SK-N-SH treated with all-trans-retinoic acid at 6 μM for 48 hours (cell line): Measurements from ENCODE around the gene CRABP1.

ENCODE experiments used
- ATAC-seq: fragments of 200-7000 bp; cut with Tn5 transposase; 3 replicates; pipeline ENCODE4 v1.9.1; 2020; ENCODE audit warnings: mild to moderate bottlenecking, moderate library complexity
- ARNTL ChIP-seq: fragments of 450-650 bp; formaldehyde crosslinking; IDR thresholded peaks from 2 replicates; pipeline ENCODE4 v1.5.0; 2020; ENCODE audit warnings: low read depth, mild to moderate bottlenecking, moderate library complexity, borderline replicate concordance
- BACH2 ChIP-seq: fragments of 250-450 bp; sonication (Bioruptor Pico); IDR thresholded peaks from 2 replicates; pipeline ENCODE4 v1.9.0; 2021; ENCODE audit warnings: mild to moderate bottlenecking, borderline replicate concordance
- CREB5 ChIP-seq: fragments of 250-450 bp; sonication (Bioruptor Pico); IDR thresholded peaks from 2 replicates; pipeline ENCODE4 v1.5.1; 2020; ENCODE audit warnings: low read depth, mild to moderate bottlenecking, moderate library complexity
- CSDC2 ChIP-seq: fragments of 250-450 bp; sonication (Bioruptor Pico); IDR thresholded peaks from 2 replicates; pipeline ENCODE4 v1.5.0; 2020; ENCODE audit warnings: mild to moderate bottlenecking, moderate library complexity
- ESRRG ChIP-seq: fragments of 250-450 bp; sonication (Bioruptor Pico); IDR thresholded peaks from 2 replicates; pipeline ENCODE4 v1.6.1; 2021; ENCODE audit warnings: mild to moderate bottlenecking
- GLIS3 ChIP-seq: fragments of 250-450 bp; sonication (Bioruptor Pico); IDR thresholded peaks from 2 replicates; pipeline ENCODE4 v1.5.0; 2020; ENCODE audit warnings: mild to moderate bottlenecking, moderate library complexity
- ISL1 ChIP-seq: fragments of 250-450 bp; sonication (Bioruptor Pico); IDR thresholded peaks from 2 replicates; pipeline ENCODE4 v2.1.2; 2022; ENCODE audit warnings: mild to moderate bottlenecking, moderate library complexity
- PATZ1 ChIP-seq: fragments of 250-450 bp; sonication (Bioruptor Pico); IDR thresholded peaks from 2 replicates; pipeline ENCODE4 v1.8.0; 2020; ENCODE audit warnings: mild to moderate bottlenecking, moderate library complexity, borderline replicate concordance
- POU6F1 ChIP-seq: fragments of 250-450 bp; sonication (Bioruptor Pico); IDR thresholded peaks from 2 replicates; pipeline ENCODE4 v1.8.0; 2021; ENCODE audit warnings: low read depth, mild to moderate bottlenecking, moderate library complexity, borderline replicate concordance
- RARB ChIP-seq: fragments of 250-450 bp; sonication (Bioruptor Pico); IDR thresholded peaks from 2 replicates; pipeline ENCODE4 v1.8.0; 2021; ENCODE audit warnings: mild to moderate bottlenecking, moderate library complexity
- SNAI2 ChIP-seq: fragments of 250-450 bp; sonication (Bioruptor Pico); IDR thresholded peaks from 2 replicates; pipeline ENCODE4 v1.5.0; 2020; ENCODE audit warnings: mild to moderate bottlenecking, moderate library complexity
- TCF4 ChIP-seq: fragments of 250-450 bp; sonication (Bioruptor Pico); IDR thresholded peaks from 2 replicates; pipeline ENCODE4 v1.8.0; 2021; ENCODE audit warnings: mild to moderate bottlenecking, moderate library complexity, borderline replicate concordance
- TOX ChIP-seq: fragments of 250-450 bp; sonication (Bioruptor Pico); IDR thresholded peaks from 2 replicates; pipeline ENCODE4 v1.8.0; 2021; ENCODE audit warnings: mild to moderate bottlenecking, moderate library complexity, borderline replicate concordance
- TSHZ2 ChIP-seq: fragments of 250-450 bp; sonication (Bioruptor Pico); IDR thresholded peaks from 2 replicates; pipeline ENCODE4 v1.5.0; 2020; ENCODE audit warnings: mild to moderate bottlenecking, moderate library complexity
- ZC3H10 ChIP-seq: fragments of 250-450 bp; sonication (Bioruptor Pico); IDR thresholded peaks from 2 replicates; pipeline ENCODE4 v1.5.1; 2021; ENCODE audit warnings: mild to moderate bottlenecking, moderate library complexity
- ZFP3 ChIP-seq: fragments of 250-450 bp; sonication (Bioruptor Pico); IDR thresholded peaks from 2 replicates; pipeline ENCODE4 v1.5.0; 2020; ENCODE audit warnings: mild to moderate bottlenecking, moderate library complexity
- ZFP30 ChIP-seq: fragments of 450-650 bp; formaldehyde crosslinking; IDR thresholded peaks from 2 replicates; pipeline ENCODE4 v1.5.0; 2022; ENCODE audit warnings: mild to moderate bottlenecking, moderate library complexity
- ZNF565 ChIP-seq: fragments of 450-650 bp; formaldehyde crosslinking; conservative IDR thresholded peaks from 2 replicates; pipeline ENCODE4 v1.5.0; 2020; ENCODE audit warnings: low read depth, mild to moderate bottlenecking, moderate library complexity
- ZNF70 ChIP-seq: fragments of 450-650 bp; formaldehyde crosslinking; IDR thresholded peaks from 2 replicates; pipeline ENCODE4 v1.5.0; 2020; ENCODE audit warnings: mild to moderate bottlenecking, moderate library complexity
- ZNF8 ChIP-seq: fragments of 450-650 bp; formaldehyde crosslinking; IDR thresholded peaks from 2 replicates; pipeline ENCODE4 v1.5.0; 2020; ENCODE audit warnings: mild to moderate bottlenecking, moderate library complexity

The CRABP1 gene

GRCh38 chr15:78360958-78361718 lies 21.0 kb downstream of the CRABP1 start:
- no peak for ATAC-seq
- no peak for TF ChIP-seq TSHZ2 (CRISPR knock-in tag)
- TF ChIP-seq ZNF8 (CRISPR knock-in tag): no peak
- TF ChIP-seq ESRRG: no peak
- no peak for TF ChIP-seq ARNTL (CRISPR knock-in tag)
- no peak for TF ChIP-seq ZFP30
- TF ChIP-seq TCF4 (CRISPR knock-in tag): no peak
- no peak for TF ChIP-seq TOX (CRISPR knock-in tag)
- no peak for TF ChIP-seq CREB5
- TF ChIP-seq CSDC2 (CRISPR knock-in tag): no peak
- TF ChIP-seq ZC3H10 (CRISPR knock-in tag): no peak
- TF ChIP-seq ISL1 (CRISPR knock-in tag): no peak
- TF ChIP-seq PATZ1 (CRISPR knock-in tag): no peak
- no peak for TF ChIP-seq ZFP3 (CRISPR knock-in tag)

- ATAC-seq: no peak
- no peak for TF ChIP-seq BACH2 (CRISPR knock-in tag)
- TF ChIP-seq GLIS3 (CRISPR knock-in tag): no peak
- no peak for TF ChIP-seq ZNF70
- no peak for TF ChIP-seq ISL1 (CRISPR knock-in tag)
- no peak for TF ChIP-seq SNAI2
- TF ChIP-seq CSDC2 (CRISPR knock-in tag): no peak
- TF ChIP-seq ZFP3 (CRISPR knock-in tag): no peak
- TF ChIP-seq POU6F1 (CRISPR knock-in tag): no peak
- TF ChIP-seq ZFP30: no peak
- no peak for TF ChIP-seq RARB
- TF ChIP-seq ZNF565 (CRISPR knock-in tag): no peak
- TF ChIP-seq ESRRG: no peak
- no peak for TF ChIP-seq ZNF8 (CRISPR knock-in tag)
- no peak for TF ChIP-seq TOX (CRISPR knock-in tag)
- no peak for TF ChIP-seq ARNTL (CRISPR knock-in tag)
- TF ChIP-seq ZC3H10 (CRISPR knock-in tag): no peak
Observed at GRCh38 chr15:78361771-78362506, 21.8 kb downstream of the CRABP1 start.

- ATAC-seq: no peak
- TF ChIP-seq TSHZ2 (CRISPR knock-in tag) (no peak), CREB5 (no peak), POU6F1 (CRISPR knock-in tag) (no peak)
Observed at GRCh38 chr15:78362716-78363380, 22.7 kb downstream of the CRABP1 start.
